ENCODE measurements around the gene FCMR.

- TF ChIP-seq POLR2A (IDR thresholded peaks at IDR 0.05) (no peak), CTCF (IDR thresholded peaks at IDR 0.05) (no peak)
These were observed 23.4 kb downstream of the FCMR start for GRCh38 chr1:206898089-206898914.
